NCI-H2227 (cell line): ENCODE data around the gene PAPOLA.
"Not testable (repeated sequence)": the region's sequence is repeated elsewhere in the genome, so short reads cannot be mapped to it uniquely, and the experiment has no call there.

ENCODE experiments used
- DNase-seq: peaks from one replicate; lab custom pipeline; 2025; ENCODE audit not compliant: unreplicated experiment; lab: John Stamatoyannopoulos, UW

PAPOLA gene

GRCh38 chr14:96502621-96503305 is 581 bp downstream of the PAPOLA start:
- peak; percentile 74 for DNase-seq

GRCh38 chr14:96503306-96503679 is 1.1 kb downstream of the PAPOLA start:
- no peak for DNase-seq

- not testable (repeated sequence) for DNase-seq
These were observed 2.2 kb downstream of the PAPOLA start for GRCh38 chr14:96504353-96504752.

GRCh38 chr14:96507723-96508122 is 5.5 kb downstream of the PAPOLA start:
- DNase-seq = no peak

- no peak for DNase-seq
These were observed 6.7 kb downstream of the PAPOLA start for GRCh38 chr14:96508900-96509299.

GRCh38 chr14:96509457-96510090 is 7.4 kb downstream of the PAPOLA start:
- DNase-seq = no peak

GRCh38 chr14:96511146-96511545 is 9.0 kb downstream of the PAPOLA start:
- DNase-seq = no peak

- no peak for DNase-seq
These were observed 9.5 kb downstream of the PAPOLA start for GRCh38 chr14:96511667-96512066.

GRCh38 chr14:96512122-96512521 is 9.9 kb downstream of the PAPOLA start:
- no peak for DNase-seq

GRCh38 chr14:96512602-96513397 is 10.6 kb downstream of the PAPOLA start:
- DNase-seq = no peak

- DNase-seq = no peak
These were observed 12.5 kb downstream of the PAPOLA start for GRCh38 chr14:96514694-96515093.

GRCh38 chr14:96515731-96516130 is 13.5 kb downstream of the PAPOLA start:
- no peak for DNase-seq

- no peak for DNase-seq
These were observed 14.2 kb downstream of the PAPOLA start for GRCh38 chr14:96516351-96516750.

- DNase-seq = no peak
These were observed 17.8 kb downstream of the PAPOLA start for GRCh38 chr14:96519970-96520369.

GRCh38 chr14:96525452-96525851 is 23.3 kb downstream of the PAPOLA start:
- DNase-seq = no peak

GRCh38 chr14:96532632-96533031 is 30.4 kb downstream of the PAPOLA start:
- no peak for DNase-seq

GRCh38 chr14:96536807-96537206 is 34.6 kb downstream of the PAPOLA start:
- no peak for DNase-seq

- no peak for DNase-seq
These were observed 36.2 kb downstream of the PAPOLA start for GRCh38 chr14:96538097-96538989.

GRCh38 chr14:96538990-96539317 is 36.8 kb downstream of the PAPOLA start:
- no peak for DNase-seq

- no peak for DNase-seq
These were observed 52.2 kb downstream of the PAPOLA start for GRCh38 chr14:96554315-96554910.

GRCh38 chr14:96559571-96559970 is 57.4 kb downstream of the PAPOLA start:
- no peak for DNase-seq
